GM19455 (cell line): ENCODE data around the gene KIR2DL1.
"Not testable (repeated sequence)": the region's sequence is repeated elsewhere in the genome, so short reads cannot be mapped to it uniquely, and the experiment has no call there.

ENCODE experiments used
- ATAC-seq: cut with Tn5 transposase; IDR thresholded peaks from one replicate; pipeline ENCODE4 v1.9.1; 2021; ENCODE audit not compliant: unreplicated experiment

Gene KIR2DL1

GRCh38 chr19:54817670-54818536, 48.3 kb downstream of the KIR2DL1 start:
- no peak for ATAC-seq

GRCh38 chr19:54824416-54824815, 54.8 kb downstream of the KIR2DL1 start:
- ATAC-seq, result not testable (repeated sequence)

- ATAC-seq, result not testable (repeated sequence)
These were observed 55.7 kb downstream of the KIR2DL1 start for GRCh38 chr19:54825326-54825725.

GRCh38 chr19:54828064-54828463, 58.5 kb downstream of the KIR2DL1 start:
- ATAC-seq, result not testable (repeated sequence)

GRCh38 chr19:54832496-54832895, 62.9 kb downstream of the KIR2DL1 start, which contains the start of gene KIR2DS4:
Gene KIR2DS4, plus strand, starts transcription at chr19:54832676.
- ATAC-seq, result not testable (repeated sequence)
